Measurements from ENCODE around the gene ANKRD33B.

Gene ANKRD33B

GRCh38 chr5:10540951-10541646 is 22.8 kb upstream of the ANKRD33B start:
- no peak overlapping the region for H3K4me2 ChIP-seq (ENCODE audit: low read length, poor library complexity, severe bottlenecking)
- H4K8ac ChIP-seq (ENCODE audit: low read length), result no peak overlapping the region
- H3K9me3 ChIP-seq (ENCODE audit: control insufficient read depth, low read length), result no peaks in the 10 kb centered on the region
- peak overlapping the region in 1 of 2 experiments; percentile 35 for H2BK12ac ChIP-seq (ENCODE audit: low read length in 2 of 2)
- no peak overlapping the region for H4K91ac ChIP-seq (ENCODE audit: low read length)
- no peak overlapping the region for H3K4ac ChIP-seq (ENCODE audit: low read depth in 1 of 2, low read length in 2 of 2)
- no peak overlapping the region for H3K14ac ChIP-seq (ENCODE audit: low read length in 2 of 2)
- no peak for DNase-seq
- H2BK5ac ChIP-seq (ENCODE audit: low read depth, low read length, poor library complexity, severe bottlenecking), result no peak overlapping the region
- no peak overlapping the region for H3K9ac ChIP-seq (ENCODE audit: low read length)
- no peak overlapping the region for H3K18ac ChIP-seq (ENCODE audit: low read depth in 1 of 2, low read length in 2 of 2)
- H3K27me3 ChIP-seq (ENCODE audit: control insufficient read depth in 1 of 2, insufficient read depth in 1 of 2, low read length in 2 of 2), result no peaks in the 10 kb centered on the region
- no peak overlapping the region for H3K23ac ChIP-seq (ENCODE audit: low read length in 2 of 2)
- H2AFZ ChIP-seq (ENCODE audit: low read depth, low read length), result no peak overlapping the region
- no peak overlapping the region for H2BK15ac ChIP-seq (ENCODE audit: low read depth, poor library complexity, severe bottlenecking)
- H3K27ac ChIP-seq (ENCODE audit: low read length, poor library complexity, severe bottlenecking), result no peak overlapping the region
- no peak overlapping the region for H2AK5ac ChIP-seq (ENCODE audit: low read length, severe bottlenecking)
- no peak overlapping the region for H3K4me3 ChIP-seq (ENCODE audit: insufficient read depth in 1 of 2, low read depth in 1 of 2, low read length in 2 of 2)
- H3K4me1 ChIP-seq (ENCODE audit: control insufficient read depth, insufficient read depth, low read depth, low read length), result no peaks in the 10 kb centered on the region
- no peak overlapping the region for H2BK120ac ChIP-seq (ENCODE audit: low read depth, low read length)
- 91% methylated on average over 12 of the region's 13 CpGs for WGBS
- no peaks in the 10 kb centered on the region for H3K79me1 ChIP-seq (replicated peaks; ENCODE audit: low read length, poor library complexity, severe bottlenecking)
- no peaks in the 10 kb centered on the region for H3K36me3 ChIP-seq (ENCODE audit: control insufficient read depth in 1 of 2, insufficient read depth in 2 of 2, low read depth in 1 of 2, low read length in 2 of 2)

- no peak overlapping the region for H3K23ac ChIP-seq (ENCODE audit: low read length in 2 of 2)
- no peak overlapping the region for H2BK15ac ChIP-seq (ENCODE audit: low read depth, poor library complexity, severe bottlenecking)
- H3K4me2 ChIP-seq (ENCODE audit: low read length, poor library complexity, severe bottlenecking), result no peak overlapping the region
- H2BK5ac ChIP-seq (ENCODE audit: low read depth, low read length, poor library complexity, severe bottlenecking), result no peak overlapping the region
- H3K27me3 ChIP-seq (ENCODE audit: control insufficient read depth in 1 of 2, insufficient read depth in 1 of 2, low read length in 2 of 2), result no peaks in the 10 kb centered on the region
- H3K14ac ChIP-seq (ENCODE audit: low read length in 2 of 2), result no peak overlapping the region
- no peaks in the 10 kb centered on the region for H3K36me3 ChIP-seq (ENCODE audit: control insufficient read depth in 1 of 2, insufficient read depth in 2 of 2, low read depth in 1 of 2, low read length in 2 of 2)
- H3K4me3 ChIP-seq (ENCODE audit: insufficient read depth in 1 of 2, low read depth in 1 of 2, low read length in 2 of 2), result no peak overlapping the region
- H3K18ac ChIP-seq (ENCODE audit: low read depth in 1 of 2, low read length in 2 of 2), result no peak overlapping the region
- H3K79me1 ChIP-seq (replicated peaks; ENCODE audit: low read length, poor library complexity, severe bottlenecking), result no peaks in the 10 kb centered on the region
- DNase-seq, result no peak
- H4K91ac ChIP-seq (ENCODE audit: low read length), result no peak overlapping the region
- WGBS, result 100% methylated on average over 1 of the region's 2 CpGs
- no peak overlapping the region for H2AFZ ChIP-seq (ENCODE audit: low read depth, low read length)
- no peak overlapping the region for H3K4ac ChIP-seq (ENCODE audit: low read depth in 1 of 2, low read length in 2 of 2)
- H2AK5ac ChIP-seq (ENCODE audit: low read length, severe bottlenecking), result no peak overlapping the region
- no peak overlapping the region for H3K27ac ChIP-seq (ENCODE audit: low read length, poor library complexity, severe bottlenecking)
- H3K4me1 ChIP-seq (ENCODE audit: control insufficient read depth, insufficient read depth, low read depth, low read length), result no peaks in the 10 kb centered on the region
- no peak overlapping the region for H2BK120ac ChIP-seq (ENCODE audit: low read depth, low read length)
- no peak overlapping the region for H4K8ac ChIP-seq (ENCODE audit: low read length)
- H2BK12ac ChIP-seq (ENCODE audit: low read length in 2 of 2), result no peak overlapping the region
- H3K9ac ChIP-seq (ENCODE audit: low read length), result no peak overlapping the region
- no peaks in the 10 kb centered on the region for H3K9me3 ChIP-seq (ENCODE audit: control insufficient read depth, low read length)
Observed at GRCh38 chr5:10542055-10542550, 21.8 kb upstream of the ANKRD33B start.

GRCh38 chr5:10543585-10544040 is 20.3 kb upstream of the ANKRD33B start:
- Histone ChIP-seq H3K36me3 (ENCODE audit: control insufficient read depth in 1 of 2, insufficient read depth in 2 of 2, low read depth in 1 of 2, low read length in 2 of 2) (no peaks in the 10 kb centered on the region), H4K91ac (ENCODE audit: low read length) (no peak overlapping the region), H2BK15ac (ENCODE audit: low read depth, poor library complexity, severe bottlenecking) (no peak overlapping the region), H3K4me2 (ENCODE audit: low read length, poor library complexity, severe bottlenecking) (no peak overlapping the region), H2BK5ac (ENCODE audit: low read depth, low read length, poor library complexity, severe bottlenecking) (no peak overlapping the region), H3K23ac (ENCODE audit: low read length in 2 of 2) (no peak overlapping the region), H4K8ac (ENCODE audit: low read length) (no peak overlapping the region), H3K4me3 (ENCODE audit: insufficient read depth in 1 of 2, low read depth in 1 of 2, low read length in 2 of 2) (no peak overlapping the region), H3K27ac (ENCODE audit: low read length, poor library complexity, severe bottlenecking) (no peak overlapping the region), H2AK5ac (ENCODE audit: low read length, severe bottlenecking) (no peak overlapping the region), H2AFZ (ENCODE audit: low read depth, low read length) (no peak overlapping the region), H3K9ac (ENCODE audit: low read length) (no peak overlapping the region), H3K4ac (ENCODE audit: low read depth in 1 of 2, low read length in 2 of 2) (no peak overlapping the region), H2BK12ac (ENCODE audit: low read length in 2 of 2) (no peak overlapping the region), H2BK120ac (ENCODE audit: low read depth, low read length) (no peak overlapping the region), H3K27me3 (ENCODE audit: control insufficient read depth in 1 of 2, insufficient read depth in 1 of 2, low read length in 2 of 2) (no peaks in the 10 kb centered on the region), H3K14ac (ENCODE audit: low read length in 2 of 2) (no peak overlapping the region), H3K4me1 (ENCODE audit: control insufficient read depth, insufficient read depth, low read depth, low read length) (no peaks in the 10 kb centered on the region), H3K18ac (ENCODE audit: low read depth in 1 of 2, low read length in 2 of 2) (no peak overlapping the region), H3K9me3 (ENCODE audit: control insufficient read depth, low read length) (no peaks in the 10 kb centered on the region), H3K79me1 (replicated peaks; ENCODE audit: low read length, poor library complexity, severe bottlenecking) (no peaks in the 10 kb centered on the region)
- 89% methylated on average over 7 of the region's 7 CpGs for WGBS
- no peak for DNase-seq

GRCh38 chr5:10545084-10545483 is 18.8 kb upstream of the ANKRD33B start:
- H3K27me3 ChIP-seq (ENCODE audit: control insufficient read depth in 1 of 2, insufficient read depth in 1 of 2, low read length in 2 of 2), result no peaks in the 10 kb centered on the region
- H3K23ac ChIP-seq (ENCODE audit: low read length in 2 of 2), result no peak overlapping the region
- no peak overlapping the region for H3K27ac ChIP-seq (ENCODE audit: low read length, poor library complexity, severe bottlenecking)
- no peak overlapping the region for H4K8ac ChIP-seq (ENCODE audit: low read length)
- no peak overlapping the region for H2BK120ac ChIP-seq (ENCODE audit: low read depth, low read length)
- H3K4me1 ChIP-seq (ENCODE audit: control insufficient read depth, insufficient read depth, low read depth, low read length), result peaks cover 2% of the 10 kb centered on the region
- H2BK12ac ChIP-seq (ENCODE audit: low read length in 2 of 2), result no peak overlapping the region
- H3K18ac ChIP-seq (ENCODE audit: low read depth in 1 of 2, low read length in 2 of 2), result no peak overlapping the region
- no peak overlapping the region for H3K14ac ChIP-seq (ENCODE audit: low read length in 2 of 2)
- no peak overlapping the region for H3K4me2 ChIP-seq (ENCODE audit: low read length, poor library complexity, severe bottlenecking)
- H3K9me3 ChIP-seq (ENCODE audit: control insufficient read depth, low read length), result no peaks in the 10 kb centered on the region
- H3K4me3 ChIP-seq (ENCODE audit: insufficient read depth in 1 of 2, low read depth in 1 of 2, low read length in 2 of 2), result no peak overlapping the region
- no peak for DNase-seq
- no peak overlapping the region for H4K91ac ChIP-seq (ENCODE audit: low read length)
- no peak overlapping the region for H2BK15ac ChIP-seq (ENCODE audit: low read depth, poor library complexity, severe bottlenecking)
- no peaks in the 10 kb centered on the region for H3K36me3 ChIP-seq (ENCODE audit: control insufficient read depth in 1 of 2, insufficient read depth in 2 of 2, low read depth in 1 of 2, low read length in 2 of 2)
- H2AK5ac ChIP-seq (ENCODE audit: low read length, severe bottlenecking), result no peak overlapping the region
- H3K9ac ChIP-seq (ENCODE audit: low read length), result no peak overlapping the region
- 90% methylated on average over 5 of the region's 8 CpGs for WGBS
- no peak overlapping the region for H2AFZ ChIP-seq (ENCODE audit: low read depth, low read length)
- H2BK5ac ChIP-seq (ENCODE audit: low read depth, low read length, poor library complexity, severe bottlenecking), result no peak overlapping the region
- H3K4ac ChIP-seq (ENCODE audit: low read depth in 1 of 2, low read length in 2 of 2), result no peak overlapping the region
- no peaks in the 10 kb centered on the region for H3K79me1 ChIP-seq (replicated peaks; ENCODE audit: low read length, poor library complexity, severe bottlenecking)
